ENCODE results near the gene PCDH15.

GRCh38 chr10:53977267-53977666 lies 823.8 kb downstream of the PCDH15 start:
- no peak for TF ChIP-seq ZNF615 (CRISPR knock-in tag; IDR thresholded peaks at IDR 0.05; ENCODE audit: borderline replicate concordance)
- TF ChIP-seq, protein P1, sequence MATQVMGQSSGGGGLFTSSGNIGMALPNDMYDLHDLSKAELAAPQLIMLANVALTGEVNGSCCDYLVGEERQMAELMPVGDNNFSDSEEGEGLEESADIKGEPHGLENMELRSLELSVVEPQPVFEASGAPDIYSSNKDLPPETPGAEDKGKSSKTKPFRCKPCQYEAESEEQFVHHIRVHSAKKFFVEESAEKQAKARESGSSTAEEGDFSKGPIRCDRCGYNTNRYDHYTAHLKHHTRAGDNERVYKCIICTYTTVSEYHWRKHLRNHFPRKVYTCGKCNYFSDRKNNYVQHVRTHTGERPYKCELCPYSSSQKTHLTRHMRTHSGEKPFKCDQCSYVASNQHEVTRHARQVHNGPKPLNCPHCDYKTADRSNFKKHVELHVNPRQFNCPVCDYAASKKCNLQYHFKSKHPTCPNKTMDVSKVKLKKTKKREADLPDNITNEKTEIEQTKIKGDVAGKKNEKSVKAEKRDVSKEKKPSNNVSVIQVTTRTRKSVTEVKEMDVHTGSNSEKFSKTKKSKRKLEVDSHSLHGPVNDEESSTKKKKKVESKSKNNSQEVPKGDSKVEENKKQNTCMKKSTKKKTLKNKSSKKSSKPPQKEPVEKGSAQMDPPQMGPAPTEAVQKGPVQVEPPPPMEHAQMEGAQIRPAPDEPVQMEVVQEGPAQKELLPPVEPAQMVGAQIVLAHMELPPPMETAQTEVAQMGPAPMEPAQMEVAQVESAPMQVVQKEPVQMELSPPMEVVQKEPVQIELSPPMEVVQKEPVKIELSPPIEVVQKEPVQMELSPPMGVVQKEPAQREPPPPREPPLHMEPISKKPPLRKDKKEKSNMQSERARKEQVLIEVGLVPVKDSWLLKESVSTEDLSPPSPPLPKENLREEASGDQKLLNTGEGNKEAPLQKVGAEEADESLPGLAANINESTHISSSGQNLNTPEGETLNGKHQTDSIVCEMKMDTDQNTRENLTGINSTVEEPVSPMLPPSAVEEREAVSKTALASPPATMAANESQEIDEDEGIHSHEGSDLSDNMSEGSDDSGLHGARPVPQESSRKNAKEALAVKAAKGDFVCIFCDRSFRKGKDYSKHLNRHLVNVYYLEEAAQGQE (IDR thresholded peaks at IDR 0.05; ENCODE audit: borderline replicate concordance in 1 of 2, low read depth in 1 of 2, low read length in 2 of 2) = no peak
- no peak for TF ChIP-seq ZNF441 (CRISPR knock-in tag; IDR thresholded peaks at IDR 0.05; ENCODE audit: borderline replicate concordance)
- TF ChIP-seq EZH2 (conservative IDR thresholded peaks at IDR 0.05; ENCODE audit: low read depth, low read length) = no peak
- TF ChIP-seq, protein P2, sequence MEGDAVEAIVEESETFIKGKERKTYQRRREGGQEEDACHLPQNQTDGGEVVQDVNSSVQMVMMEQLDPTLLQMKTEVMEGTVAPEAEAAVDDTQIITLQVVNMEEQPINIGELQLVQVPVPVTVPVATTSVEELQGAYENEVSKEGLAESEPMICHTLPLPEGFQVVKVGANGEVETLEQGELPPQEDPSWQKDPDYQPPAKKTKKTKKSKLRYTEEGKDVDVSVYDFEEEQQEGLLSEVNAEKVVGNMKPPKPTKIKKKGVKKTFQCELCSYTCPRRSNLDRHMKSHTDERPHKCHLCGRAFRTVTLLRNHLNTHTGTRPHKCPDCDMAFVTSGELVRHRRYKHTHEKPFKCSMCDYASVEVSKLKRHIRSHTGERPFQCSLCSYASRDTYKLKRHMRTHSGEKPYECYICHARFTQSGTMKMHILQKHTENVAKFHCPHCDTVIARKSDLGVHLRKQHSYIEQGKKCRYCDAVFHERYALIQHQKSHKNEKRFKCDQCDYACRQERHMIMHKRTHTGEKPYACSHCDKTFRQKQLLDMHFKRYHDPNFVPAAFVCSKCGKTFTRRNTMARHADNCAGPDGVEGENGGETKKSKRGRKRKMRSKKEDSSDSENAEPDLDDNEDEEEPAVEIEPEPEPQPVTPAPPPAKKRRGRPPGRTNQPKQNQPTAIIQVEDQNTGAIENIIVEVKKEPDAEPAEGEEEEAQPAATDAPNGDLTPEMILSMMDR (CRISPR knock-in tag; IDR thresholded peaks at IDR 0.05) = no peak
- TF ChIP-seq NR2C2 (CRISPR knock-in tag; IDR thresholded peaks at IDR 0.05; ENCODE audit: borderline replicate concordance) = no peak
- no peak for TF ChIP-seq HDAC1 (CRISPR knock-in tag; IDR thresholded peaks at IDR 0.05)
- TF ChIP-seq IRF1 (CRISPR knock-in tag; IDR thresholded peaks at IDR 0.05; ENCODE audit: low read depth) = no peak
- no peak for TF ChIP-seq TBX3 (IDR thresholded peaks at IDR 0.05; ENCODE audit: borderline replicate concordance)
- no peak for TF ChIP-seq MED1 (CRISPR knock-in tag; IDR thresholded peaks at IDR 0.05)
- no peak for TF ChIP-seq ZNF143 (CRISPR knock-in tag; IDR thresholded peaks at IDR 0.05)

Measured in HepG2 (cell line).